Muscle of arm (tissue), 12 donors: ENCODE data around the gene TOGARAM2. TPM values are rescaled to one million over a fixed set of nuclear protein-coding genes. Genes with fewer than 3 reads are reported as not detected.

ENCODE experiments used
- DNase-seq: peaks from one replicate; pipeline ENCODE4 v3.0.0-alpha.2; 2013
- polyA plus RNA-seq, 12 donors: library from polyadenylated mRNA; unstranded; fragments of 120-200 nt; gene quantifications; one replicate each; pipeline ENCODE4 v1.2.1, GENCODE V29; 2013; ENCODE audit not compliant: insufficient read length in 12 of 12

The TOGARAM2 gene
- polyA plus RNA-seq, 12 donors = 0.40 to 2.9 (median 0.90) TPM; not detected in 2

DNA sequence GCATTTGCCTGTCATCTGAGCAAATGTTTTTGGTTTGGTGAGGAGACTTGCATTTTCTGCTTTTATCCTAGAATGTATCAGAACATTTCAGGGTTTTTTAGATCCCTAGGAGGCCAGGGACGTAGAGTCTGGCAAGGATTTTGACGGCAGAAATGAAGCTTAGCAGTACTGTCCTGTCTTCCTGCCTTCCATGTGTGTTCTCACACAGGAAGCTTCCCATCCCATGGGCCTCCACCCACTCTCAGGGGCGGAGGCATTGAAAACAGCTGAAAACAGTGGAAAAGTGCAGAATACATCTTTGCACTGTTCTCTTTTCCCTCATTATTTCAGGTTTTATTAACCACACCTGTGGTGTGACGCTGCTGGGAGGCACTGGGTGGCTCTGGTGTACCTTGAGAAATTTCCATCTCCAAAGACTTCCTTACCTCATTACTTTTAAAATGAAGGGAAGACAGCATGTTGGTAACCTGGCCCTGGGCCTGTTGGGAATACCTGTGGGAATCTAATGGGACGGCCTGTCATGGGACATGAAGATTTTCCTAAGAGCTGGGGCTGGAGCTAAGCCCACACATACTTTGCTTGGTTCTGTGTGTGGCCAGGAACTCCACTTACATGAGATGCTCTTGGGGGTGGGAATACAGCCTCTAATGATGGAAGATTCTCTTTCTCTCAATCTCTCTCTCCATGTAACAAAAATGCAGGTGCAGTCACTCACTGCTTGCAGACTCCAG lies 72.7 kb downstream of the TOGARAM2 start:
- no peak for DNase-seq

DNA sequence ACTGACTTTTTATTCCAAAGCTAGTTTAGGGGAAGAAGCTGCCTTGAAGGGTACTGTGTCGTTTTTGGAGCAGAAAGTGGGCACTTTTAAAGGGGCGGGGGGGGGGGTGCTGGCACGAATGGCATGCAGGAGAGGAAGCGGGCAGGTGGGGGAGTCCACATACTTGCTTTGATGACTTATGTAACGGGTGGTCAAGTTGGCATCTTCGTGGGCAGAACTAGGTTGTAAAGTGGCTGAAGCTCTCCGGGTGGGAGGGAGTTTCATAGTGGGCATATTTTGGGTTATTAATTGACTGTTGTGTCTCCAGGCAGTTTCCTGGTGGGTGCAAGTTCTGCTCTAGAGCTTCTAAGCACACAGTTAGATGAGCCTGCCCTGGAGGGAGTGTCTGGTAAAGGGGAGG lies 73.3 kb downstream of the TOGARAM2 start:
- DNase-seq = no peak

DNA sequence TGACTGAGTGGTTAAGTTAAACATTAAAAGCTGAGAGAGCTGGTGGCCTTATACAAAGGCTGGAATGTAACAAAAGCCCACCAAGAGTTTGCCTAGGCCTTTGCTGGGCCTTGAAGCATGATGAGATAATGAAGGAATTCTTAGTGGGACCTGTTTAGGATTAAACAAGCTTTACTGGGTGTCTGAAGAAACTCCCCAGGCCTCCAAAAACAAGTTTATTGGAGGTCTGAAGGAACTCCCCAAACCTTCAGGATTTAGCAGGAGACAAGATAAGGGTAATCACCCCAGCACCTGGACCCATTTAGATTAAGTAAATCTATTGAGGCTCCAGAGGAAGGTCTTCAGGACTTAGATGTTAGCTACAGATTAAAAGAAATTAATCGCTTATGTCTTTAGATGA lies 74.5 kb downstream of the TOGARAM2 start:
- no peak for DNase-seq

DNA sequence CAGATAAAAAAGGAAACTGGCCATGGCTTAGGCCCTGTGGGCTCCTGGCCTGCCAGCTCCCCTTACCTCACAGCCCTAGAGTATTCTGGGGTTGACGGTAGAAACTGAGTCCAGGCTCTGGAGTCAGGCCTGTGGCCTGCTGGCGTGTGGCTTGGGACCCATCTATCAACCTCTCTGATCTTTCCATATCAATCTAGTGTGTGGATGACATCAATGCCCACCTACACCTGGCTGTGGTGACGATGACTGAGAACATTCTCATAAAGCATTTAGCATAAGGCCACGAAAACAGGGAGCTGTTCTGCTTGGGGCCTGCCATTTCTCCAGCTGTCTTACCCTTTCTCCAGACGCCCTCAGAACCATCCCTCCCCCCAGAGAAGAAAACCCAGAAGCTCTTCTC lies 75.4 kb downstream of the TOGARAM2 start:
- no peak for DNase-seq

DNA sequence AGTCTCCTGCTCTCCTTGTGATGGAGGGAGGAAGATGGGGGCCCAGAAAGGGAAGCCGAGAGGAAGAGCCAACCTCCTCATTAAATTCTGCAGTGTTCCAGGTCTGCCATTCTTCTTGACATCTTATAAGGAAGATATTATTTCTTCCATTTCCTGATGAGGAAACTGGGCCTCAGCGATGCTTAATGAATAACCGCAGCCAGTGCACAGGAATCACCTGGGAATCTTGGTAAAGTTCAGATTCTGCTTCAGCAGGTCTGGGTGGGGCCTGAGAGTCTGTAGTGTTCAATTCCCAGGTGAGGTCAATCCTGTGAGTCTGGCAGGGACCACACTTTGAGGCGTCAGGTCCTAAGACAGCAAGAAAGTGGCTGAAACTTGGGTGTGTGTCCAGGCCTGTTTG lies 75.9 kb downstream of the TOGARAM2 start:
- no peak for DNase-seq

DNA sequence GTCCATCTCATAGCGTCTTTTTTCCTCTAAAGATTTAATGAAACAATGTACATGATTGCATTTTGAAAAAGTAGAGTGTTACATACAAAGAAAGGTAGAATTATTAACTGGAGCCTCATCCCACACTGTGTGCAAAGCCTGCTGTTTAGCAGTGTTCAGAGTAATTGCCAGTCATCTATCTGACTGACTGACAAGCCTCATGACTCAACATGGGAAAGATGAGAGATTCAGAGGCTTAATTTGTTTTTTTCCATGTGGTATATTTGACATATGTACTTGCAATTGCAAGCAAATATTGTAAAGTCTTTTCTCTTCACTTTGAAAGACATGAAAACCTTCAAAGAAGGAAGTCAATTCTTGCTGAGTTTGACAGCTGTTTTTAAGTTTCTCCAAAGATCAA lies 78.5 kb downstream of the TOGARAM2 start:
- no peak for DNase-seq

DNA sequence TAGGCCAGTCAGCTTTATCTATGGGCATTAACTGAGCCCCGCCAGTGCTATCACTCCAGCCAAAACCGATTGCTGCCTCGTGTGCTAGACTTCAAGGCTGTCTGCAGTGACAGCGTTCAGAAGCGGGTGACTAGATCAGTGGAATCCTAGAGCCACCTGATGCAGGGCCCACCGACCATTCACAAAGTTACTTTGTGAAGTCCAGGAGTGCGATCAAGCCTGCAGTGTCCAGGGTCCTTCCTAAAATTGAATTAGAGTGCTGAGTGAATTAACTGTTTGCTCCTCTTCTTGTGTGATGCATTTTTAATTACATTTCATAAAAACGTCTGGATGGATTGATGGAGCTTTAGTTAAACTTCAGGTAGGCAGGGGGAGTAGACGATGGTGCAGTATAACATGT lies 79.3 kb downstream of the TOGARAM2 start:
- DNase-seq = no peak

DNA sequence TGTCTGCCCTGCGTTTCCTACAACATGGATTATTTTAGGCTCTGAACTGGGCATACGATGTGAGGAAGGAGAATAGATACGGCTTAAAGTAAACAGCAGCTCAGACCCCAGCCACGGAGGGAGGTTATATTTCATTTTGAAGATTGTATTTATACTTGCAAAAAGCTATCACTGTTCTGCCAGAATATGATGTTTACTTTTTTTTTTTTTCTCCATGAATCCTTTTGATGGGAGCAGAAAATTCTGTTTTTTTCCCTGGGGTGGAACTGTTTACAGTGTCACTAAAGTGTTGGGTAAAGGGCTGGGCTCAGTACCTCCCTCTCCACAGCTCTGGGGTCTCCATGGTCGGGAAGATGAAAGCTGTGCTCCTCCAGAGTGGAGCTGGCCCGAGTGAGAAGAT lies 80.1 kb downstream of the TOGARAM2 start:
- DNase-seq = no peak

DNA sequence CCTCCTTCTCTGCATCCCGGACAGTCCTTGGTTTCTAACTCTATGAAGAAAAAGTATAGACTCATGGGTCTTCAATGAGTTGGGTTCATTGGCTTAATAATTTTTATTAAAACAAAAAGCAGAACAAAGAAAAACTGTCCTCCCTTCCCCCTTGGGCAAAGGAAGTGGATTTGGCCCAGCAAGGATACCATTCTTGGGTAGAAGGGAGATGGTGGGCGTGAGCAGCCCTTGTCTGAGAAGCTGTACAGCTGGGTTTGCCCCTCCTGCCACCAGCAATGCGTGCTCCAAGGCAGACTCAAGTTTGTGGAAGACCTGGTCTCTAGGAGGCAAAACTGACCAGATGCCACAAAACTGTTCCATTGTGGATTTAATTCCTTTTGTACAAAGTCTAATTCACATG lies 80.5 kb downstream of the TOGARAM2 start:
- DNase-seq = no peak

DNA sequence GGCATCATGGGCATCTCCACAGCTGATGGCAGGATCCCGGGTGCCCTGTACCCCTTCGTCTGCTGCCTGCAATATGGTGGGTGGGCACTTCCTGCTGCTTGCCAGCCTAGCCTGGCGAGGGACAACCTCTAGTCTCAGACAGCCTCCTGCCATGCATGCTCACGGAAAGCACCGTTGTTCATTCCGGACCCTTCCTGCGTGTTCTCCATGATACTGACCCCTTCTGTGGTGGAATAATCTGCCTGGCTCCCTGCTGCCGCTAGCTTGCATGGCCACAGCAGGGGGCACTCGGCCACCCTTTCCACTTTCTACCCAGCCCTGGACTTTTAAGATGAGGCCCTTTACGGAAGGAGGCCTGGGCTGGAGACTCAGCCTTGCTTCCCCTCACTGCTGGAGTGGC lies 81.3 kb downstream of the TOGARAM2 start:
- DNase-seq = no peak

DNA sequence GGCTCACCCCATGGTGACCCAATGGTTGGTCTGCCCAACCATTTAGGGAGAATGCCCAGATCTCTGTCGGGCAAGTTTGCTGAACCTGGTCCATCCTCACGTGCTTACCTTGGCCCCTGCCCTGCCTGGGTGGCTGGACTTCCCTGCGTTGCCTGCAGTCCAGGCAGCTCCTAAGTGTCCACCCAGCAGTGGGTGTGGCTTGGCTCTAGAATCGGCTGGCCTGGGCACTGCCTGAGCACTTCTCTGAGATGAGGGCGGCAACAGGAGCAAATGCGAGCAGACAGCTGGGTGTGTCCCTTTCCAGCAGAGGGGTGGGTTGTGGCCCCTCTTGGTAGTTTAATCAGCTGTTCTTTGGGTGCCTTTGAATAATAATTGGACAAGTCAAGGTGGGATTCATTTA lies 82.0 kb downstream of the TOGARAM2 start:
- no peak for DNase-seq

DNA sequence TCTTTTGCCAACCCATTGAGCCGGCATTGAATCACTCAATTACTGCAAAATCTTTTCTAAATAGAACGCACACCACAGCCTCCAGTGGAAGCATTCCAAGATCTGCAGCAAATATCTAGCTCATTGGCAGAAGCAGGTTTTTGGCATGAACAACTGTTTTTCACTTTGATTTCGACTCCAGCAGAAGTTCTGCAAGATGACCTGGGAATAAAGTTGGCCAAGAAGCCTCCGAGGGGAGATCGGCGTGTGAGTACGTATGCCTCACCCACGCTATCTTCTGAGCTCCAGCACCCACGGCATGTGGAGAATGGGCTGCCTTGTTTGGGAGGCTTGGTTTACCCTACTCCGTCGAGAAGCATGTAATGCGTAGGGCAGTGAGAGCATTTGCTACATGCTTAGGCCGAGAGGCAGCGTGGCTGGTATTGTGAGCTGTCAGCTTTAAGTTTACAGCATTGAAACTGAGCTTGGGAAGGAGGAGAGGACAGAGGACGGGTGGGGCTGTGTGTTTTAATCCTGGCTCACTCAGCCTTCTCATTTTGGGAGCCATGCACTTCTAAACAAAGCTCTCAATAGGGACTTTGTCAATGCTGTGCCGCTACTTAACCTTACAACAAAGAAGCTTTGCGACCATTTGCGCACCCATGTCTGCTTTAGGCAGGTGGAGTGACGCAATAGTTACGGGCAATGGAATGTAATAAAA lies 82.7 kb downstream of the TOGARAM2 start:
- peak; percentile 61 for DNase-seq

DNA sequence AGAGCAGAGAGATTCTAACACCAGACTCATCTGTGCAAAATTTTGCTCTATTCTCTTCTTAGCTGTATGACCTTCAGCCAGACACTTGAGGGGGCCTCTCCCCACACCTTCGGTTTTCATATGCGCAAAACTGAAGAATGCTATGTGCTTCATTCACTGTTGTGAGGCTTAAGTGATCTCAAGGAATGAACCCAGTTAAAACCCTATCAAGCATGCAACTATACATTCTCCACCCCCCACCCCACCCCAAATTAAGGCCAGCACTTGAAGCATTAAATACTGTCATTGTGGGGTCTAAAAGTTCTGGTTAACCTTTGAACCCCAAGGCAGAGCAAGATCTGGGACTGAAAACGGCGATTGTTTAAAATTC lies 83.2 kb downstream of the TOGARAM2 start:
- no peak for DNase-seq

DNA sequence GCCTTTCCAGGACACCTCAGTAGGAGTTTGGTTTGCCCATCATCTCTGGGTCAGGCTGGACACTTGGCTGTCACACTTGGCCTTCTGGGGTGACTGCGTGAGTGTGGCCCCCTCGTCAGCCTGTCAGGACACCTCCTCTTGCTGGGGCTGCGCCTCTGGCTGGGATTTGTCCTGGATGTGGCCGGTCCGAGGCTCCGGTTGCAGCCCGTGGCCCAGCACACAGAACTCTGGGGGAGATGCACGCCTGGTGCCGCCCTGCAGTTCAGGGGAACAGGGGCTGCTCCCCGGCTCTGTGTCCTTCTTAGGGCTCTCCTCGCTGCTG lies 83.6 kb downstream of the TOGARAM2 start:
- DNase-seq = no peak

DNA sequence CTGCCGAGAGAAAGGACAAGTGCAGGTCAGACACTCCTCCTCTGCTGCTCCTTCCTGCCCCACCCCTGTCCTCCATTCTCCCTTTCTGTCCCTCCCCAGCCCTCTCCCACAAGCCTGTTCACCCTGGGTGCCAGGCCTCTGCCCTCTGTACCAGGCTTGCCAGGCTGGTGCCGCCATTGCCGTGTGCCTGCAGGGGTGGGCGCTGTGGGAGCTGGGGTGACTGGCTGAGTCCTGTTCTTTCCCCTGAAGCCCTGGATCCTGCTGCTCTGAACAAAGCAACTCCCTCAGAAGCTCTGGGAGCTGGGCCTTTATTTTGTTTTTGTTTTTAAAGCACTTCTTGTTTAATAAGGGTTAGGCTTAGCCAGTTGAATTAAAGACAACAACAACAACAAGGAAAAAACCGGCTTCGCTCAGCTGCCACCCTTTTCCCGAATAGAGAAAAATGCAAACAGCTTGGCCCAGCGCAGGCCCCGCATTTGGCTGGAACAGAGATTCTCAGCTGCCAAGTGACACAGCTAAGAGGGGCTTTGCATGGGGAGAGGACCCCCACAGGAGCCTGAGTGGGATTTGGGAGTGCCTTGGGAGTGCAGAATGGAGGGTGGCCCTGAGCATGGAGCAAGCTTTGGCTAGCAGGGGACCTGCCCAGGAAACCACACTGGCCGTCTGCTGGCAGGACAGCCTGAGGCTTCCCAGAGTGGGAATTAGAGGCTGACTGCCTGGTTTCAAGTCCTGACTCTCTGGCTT lies 84.1 kb downstream of the TOGARAM2 start:
- DNase-seq = no peak

DNA sequence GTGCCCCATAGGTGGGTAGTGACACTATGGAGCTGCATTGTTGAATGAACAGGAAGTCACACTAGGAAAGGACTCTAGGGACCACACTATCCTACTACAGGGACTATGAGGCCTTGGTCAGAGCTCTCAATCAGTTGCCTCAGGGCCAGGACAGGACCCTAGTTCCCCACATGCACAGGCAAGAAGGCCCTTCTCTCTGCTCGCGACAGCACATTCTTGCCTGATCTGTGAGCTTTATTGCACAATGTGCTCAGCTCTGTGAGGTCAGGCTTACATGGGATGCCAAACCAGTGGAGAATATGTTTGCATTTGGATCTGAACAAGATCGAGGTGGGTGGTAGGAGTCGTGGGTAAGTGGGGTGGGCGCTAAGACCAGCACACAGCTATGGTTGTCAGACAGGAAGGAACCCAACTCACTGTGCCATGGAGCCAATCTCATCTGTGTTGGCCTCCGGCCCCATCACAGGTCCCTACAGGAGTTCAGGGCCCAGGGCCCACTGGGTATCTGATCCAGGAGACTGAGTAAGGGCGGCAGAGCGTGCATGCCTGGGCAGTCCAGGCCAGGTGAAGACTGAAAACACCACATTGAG lies 85.3 kb downstream of the TOGARAM2 start:
- no peak for DNase-seq

DNA sequence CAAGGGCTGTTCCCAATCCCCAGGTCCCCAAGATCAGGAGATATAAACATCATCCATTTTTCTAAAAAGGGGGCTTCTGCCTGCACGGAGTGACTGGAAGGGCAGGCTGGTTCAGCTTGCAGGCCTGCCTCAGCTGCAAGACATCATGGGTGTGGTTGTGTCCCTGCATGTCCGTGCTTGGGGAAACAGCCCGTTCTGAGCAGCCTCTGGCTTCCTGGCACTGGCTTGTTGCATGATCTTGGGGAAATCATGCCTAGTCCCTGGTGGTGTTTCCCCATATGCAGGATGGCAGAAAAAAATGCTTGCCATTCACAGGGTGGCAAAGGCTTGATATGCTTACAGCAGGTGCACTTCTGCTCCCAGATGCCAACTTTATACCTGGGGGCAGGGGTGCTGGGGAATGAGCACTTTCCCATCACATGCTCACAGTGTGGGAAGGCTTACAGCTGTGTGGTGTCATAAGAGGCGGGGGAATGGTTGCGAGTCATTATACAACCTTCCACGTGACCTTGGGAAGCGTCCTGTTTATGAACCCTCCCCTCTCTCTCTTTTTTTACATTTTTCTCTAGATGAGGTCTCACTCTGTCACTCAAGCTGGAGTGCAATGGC lies 86.0 kb downstream of the TOGARAM2 start:
- no peak for DNase-seq

DNA sequence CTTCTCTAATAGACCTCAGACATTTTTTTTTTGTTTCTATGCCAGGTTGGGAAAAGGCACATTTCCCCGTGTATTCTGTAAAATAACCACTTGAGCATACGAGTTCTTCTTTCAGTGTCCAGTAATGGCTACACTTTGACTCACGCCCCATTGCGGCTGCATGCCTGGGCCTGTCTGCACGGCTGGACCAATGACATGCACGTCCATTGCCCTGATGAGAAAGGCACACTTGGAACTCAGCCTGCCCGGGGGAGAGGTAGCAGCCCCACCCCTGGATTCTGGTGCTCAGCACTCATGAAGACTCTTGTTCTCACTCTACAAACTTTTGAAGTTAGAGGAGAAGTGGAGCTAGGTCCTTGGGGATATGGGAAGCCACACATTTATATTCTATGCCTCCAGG lies 87.4 kb downstream of the TOGARAM2 start:
- no peak for DNase-seq

DNA sequence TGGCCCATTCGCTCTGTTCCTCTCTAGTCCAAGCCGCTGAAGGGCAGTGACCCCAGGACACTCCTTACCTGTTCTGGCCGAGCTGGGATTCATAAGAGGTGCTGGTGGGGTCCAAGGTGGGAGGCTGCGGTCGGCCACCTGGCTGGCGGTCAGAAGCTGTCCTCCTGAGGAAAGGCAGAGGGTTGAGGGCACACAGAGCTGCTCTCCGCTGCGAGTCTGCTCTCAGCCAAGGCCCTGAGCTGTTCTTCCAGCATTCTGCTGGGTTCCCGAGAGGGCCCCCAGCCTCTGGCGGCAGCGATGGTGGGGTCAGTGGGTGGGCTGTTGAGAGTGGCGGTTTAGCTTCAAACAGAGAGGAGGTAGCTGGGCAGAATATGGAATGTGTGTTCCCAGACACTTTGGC lies 89.4 kb downstream of the TOGARAM2 start:
- no peak for DNase-seq

DNA sequence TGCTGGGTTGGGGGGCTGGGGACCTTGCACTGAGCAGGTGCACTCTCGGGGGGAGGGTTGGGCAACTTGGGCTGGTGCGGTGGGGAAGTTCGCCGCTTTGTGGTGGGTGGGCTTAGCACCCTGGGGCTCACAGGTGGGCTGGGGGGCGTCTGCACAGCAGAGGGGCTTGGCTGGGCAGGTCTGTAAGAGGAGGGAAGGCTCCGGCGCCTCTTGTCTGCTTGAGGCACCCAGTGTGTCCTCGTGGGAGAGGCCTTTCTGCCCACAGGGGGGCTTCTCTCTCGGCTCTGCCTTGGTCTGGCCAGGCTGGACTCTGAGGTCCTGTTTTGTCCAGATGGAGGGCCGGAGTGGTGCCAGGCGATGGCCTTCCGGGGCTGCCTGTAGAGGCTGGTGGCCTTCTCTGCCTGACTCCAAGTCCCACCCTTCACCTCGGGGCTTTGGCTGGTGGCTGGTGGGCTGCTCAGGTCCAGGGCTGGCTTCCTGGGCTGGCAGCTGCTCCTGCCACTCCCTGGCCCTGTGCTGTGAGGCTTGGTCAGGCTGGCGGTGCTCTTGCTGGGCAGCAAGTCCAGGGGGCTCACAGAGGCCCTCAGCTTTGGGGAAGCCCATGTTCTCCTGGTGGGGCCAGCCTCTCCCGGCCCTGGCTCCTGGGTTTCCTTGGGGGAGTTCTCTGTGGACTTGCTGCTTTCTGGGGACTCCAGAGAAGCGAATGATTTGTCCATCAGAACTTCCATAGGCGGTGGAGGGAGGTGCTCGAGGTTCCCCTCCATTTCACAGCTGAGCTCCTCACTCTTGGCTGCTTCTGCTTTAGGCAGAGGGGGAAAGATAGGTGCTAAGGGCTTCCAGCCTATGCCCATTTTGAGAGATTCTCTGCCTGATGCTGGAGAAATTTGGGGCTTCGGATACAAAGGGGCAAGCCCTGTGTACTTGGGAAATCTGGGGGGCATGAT lies 90.2 kb downstream of the TOGARAM2 start:
- no peak for DNase-seq

DNA sequence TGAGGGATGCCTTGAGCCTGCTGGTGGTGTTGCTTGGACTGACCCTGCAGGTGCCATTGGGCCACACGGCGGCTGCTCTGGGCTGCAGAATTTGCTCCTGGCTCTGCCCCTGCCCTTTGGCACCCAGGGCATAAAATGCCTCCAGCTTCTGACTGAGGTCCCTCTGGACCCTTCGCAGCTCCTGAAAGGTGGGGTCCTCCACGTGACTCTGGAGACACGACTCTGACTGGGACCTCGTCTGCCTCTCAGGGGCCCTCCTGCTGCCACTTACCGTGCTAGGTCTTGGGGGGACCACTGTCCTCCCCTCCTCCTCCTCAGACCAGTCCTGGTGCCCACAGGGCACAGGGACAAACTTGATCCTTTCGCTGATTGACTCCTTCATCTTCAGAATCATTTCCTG lies 91.2 kb downstream of the TOGARAM2 start:
- DNase-seq = no peak
